Omental fat pad (tissue), 4 donors: ENCODE data around the gene ETV1. TPM values are rescaled to one million over a fixed set of nuclear protein-coding genes. Genes with fewer than 3 reads are reported as not detected.

Experiments
- ATAC-seq: fragments of 150-250 bp; one replicate; pipeline ENCODE4 v1.9.1; 2016; ENCODE audit warnings: mild to moderate bottlenecking, moderate library complexity; ENCODE audit not compliant: low FRiP score
- DNase-seq: peaks from one replicate; pipeline ENCODE4 v3.0.0-alpha.2; 2019; ENCODE audit warnings: low spot score
- CTCF ChIP-seq, 3 donors: fragments of 450-650 bp; IDR thresholded peaks; one replicate each; pipeline ENCODE4 v1.5.1; 2016 to 2017; ENCODE audit warnings: antibody characterized with exemption in 3 of 3, mild to moderate bottlenecking in 3 of 3, moderate library complexity in 2 of 3
- total RNA-seq, 4 donors: library from RNA; depleted of rRNA; stranded (reverse); fragments of >200 nt; gene quantifications; one replicate each; pipeline ENCODE4 v1.1.0, GENCODE V29; 2016

Gene ETV1
- total RNA-seq, 4 donors from 2014 or later = 1.3 to 8.8 (median 4.6) TPM

- TF ChIP-seq CTCF (IDR thresholded peaks at IDR 0.05) = no peak
- no peak for DNase-seq
- no peak for ATAC-seq
These were observed 76.7 kb downstream of the ETV1 start for GRCh38 chr7:13912715-13913278.

DNA sequence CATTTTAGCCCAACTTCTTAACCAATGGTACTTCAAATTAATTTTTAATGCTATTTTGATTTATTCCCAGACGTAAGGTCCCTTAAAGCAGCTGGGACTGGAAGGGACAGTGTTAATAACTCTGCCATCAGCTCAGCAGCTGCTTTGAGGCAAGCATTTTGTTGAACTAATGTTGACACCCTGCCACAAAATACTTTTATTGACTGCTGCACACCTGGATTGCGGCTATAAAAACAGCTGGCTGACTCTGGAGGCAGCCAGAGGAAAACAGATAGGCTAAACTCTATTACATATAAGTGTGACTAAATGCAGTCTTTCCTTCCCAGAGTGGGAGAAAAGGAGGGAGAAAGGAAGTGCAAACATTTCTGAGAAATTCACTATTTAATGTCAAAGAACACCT lies 77.6 kb downstream of the ETV1 start:
- no peak for DNase-seq
- no peak for ATAC-seq
- TF ChIP-seq CTCF (IDR thresholded peaks at IDR 0.05) = no peak

DNA sequence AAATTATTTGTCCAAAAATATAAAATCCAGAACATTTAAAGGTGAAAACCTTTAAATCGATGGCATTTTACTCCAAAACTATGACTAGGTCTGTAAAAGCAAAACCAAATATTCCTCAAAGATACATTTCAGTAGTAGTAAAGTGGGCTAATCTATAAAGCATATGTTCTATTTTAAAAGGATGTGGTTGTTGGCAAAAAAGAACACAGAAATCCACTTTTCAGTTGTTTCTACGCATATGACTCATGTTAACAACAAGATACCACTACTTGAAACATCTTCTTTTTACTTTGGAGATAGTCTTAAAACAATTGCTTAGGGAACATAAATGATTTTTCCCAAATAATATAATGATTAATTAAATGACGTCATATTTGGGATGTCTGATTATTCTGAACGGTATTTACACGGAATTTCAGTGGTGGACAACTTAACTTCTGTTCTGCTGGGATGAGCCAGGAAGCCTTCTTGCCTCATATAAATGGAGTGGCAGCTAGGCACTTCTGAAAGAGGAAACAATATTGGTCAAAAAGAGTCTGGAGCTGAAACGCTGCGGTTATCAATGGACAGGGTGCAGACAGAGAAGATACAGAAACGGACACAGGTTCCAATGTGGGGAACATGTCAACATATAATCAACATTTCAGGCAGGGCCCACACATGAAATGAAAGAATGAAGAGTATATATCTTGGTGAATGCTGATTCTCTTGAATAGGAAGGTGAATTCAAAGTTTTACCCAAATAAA lies 78.5 kb downstream of the ETV1 start:
- TF ChIP-seq CTCF (IDR thresholded peaks at IDR 0.05) = no peak
- DNase-seq (no peak), ATAC-seq (no peak)

- no peak for ATAC-seq
These were observed 80.6 kb downstream of the ETV1 start for GRCh38 chr7:13908667-13909397.

GRCh38 chr7:13907831-13908230 lies 81.6 kb downstream of the ETV1 start:
- no peak for TF ChIP-seq CTCF (IDR thresholded peaks at IDR 0.05)
- ATAC-seq (no peak), DNase-seq (no peak)

More at GRCh38 chr7:13908667-13909397, 80.6 kb downstream of the ETV1 start:
- TF ChIP-seq CTCF (IDR thresholded peaks at IDR 0.05) = no peak
- DNase-seq = no peak

DNA sequence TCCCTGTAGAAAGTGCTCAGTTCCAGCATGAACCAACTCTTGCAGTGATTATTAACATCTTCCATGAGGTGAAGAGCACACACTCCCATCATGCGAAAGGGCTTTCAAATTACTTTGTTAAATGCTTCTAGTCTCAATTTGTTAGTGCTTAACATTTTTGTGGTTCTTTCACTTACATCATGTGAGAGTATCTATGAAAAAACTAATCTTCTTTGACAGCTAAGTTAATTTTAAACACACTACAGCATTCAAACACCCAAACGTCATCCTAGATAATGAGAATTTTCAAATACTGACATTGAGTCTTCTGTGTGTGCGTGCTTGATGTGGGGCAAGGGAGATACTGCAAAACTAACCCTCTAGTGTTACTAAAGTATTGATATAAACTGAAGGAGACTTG lies 84.8 kb downstream of the ETV1 start:
- no peak for DNase-seq
- TF ChIP-seq CTCF (IDR thresholded peaks at IDR 0.05) = no peak
- no peak for ATAC-seq
